HepG2 (cell line): ENCODE data around the gene ATP2B3. TPM values are rescaled to one million over a fixed set of nuclear protein-coding genes. Genes with fewer than 3 reads are reported as not detected.

Experiments
- ATF1 ChIP-seq: IDR thresholded peaks from 2 replicates; pipeline ENCODE4 v1.6.1; 2016; ENCODE audit warnings: mild to moderate bottlenecking, control low read depth
- ATF7-NPFF ChIP-seq: sonication (generic); formaldehyde crosslinking; IDR thresholded peaks from 2 replicates; pipeline ENCODE4 v1.8.1; 2023; ENCODE audit warnings: mild to moderate bottlenecking, low read depth, missing genetic modification reagents, moderate library complexity
- CHD2 ChIP-seq: IDR thresholded peaks from 2 replicates; pipeline ENCODE4 v1.6.1; 2011; ENCODE audit warnings: low read depth, low read length, improper control_type of control experiment
- FOXA1 ChIP-seq, 2 experiments: fragments of 450-650 bp in 1 of 2; sonication (generic) in 1 of 2; formaldehyde crosslinking in 1 of 2; IDR thresholded peaks; 2 replicates each; pipeline versions ENCODE4 v1.4.0 to v1.6.1; 2016 to 2020; ENCODE audit warnings: missing genetic modification reagents in 1 of 2
- FOXO1 ChIP-seq: sonication (generic); formaldehyde crosslinking; IDR thresholded peaks from 2 replicates; pipeline ENCODE4 v1.4.0; 2020; ENCODE audit warnings: missing genetic modification reagents
- HIC2 ChIP-seq: sonication (generic); formaldehyde crosslinking; IDR thresholded peaks from 2 replicates; pipeline ENCODE4 v1.9.0; 2022; ENCODE audit warnings: low read depth, missing genetic modification reagents
- JUNB ChIP-seq: sonication (generic); formaldehyde crosslinking; IDR thresholded peaks from 2 replicates; pipeline ENCODE4 v1.8.0; 2022; ENCODE audit warnings: missing genetic modification reagents, mild to moderate bottlenecking, borderline replicate concordance
- KDM6A ChIP-seq: IDR thresholded peaks from 2 replicates; pipeline ENCODE4 v1.6.1; 2016; ENCODE audit warnings: low read depth
- KLF9 ChIP-seq: IDR thresholded peaks from 2 replicates; pipeline ENCODE4 v1.6.1; 2016; ENCODE audit warnings: low read depth
- MYC ChIP-seq: sonication (generic); formaldehyde crosslinking; IDR thresholded peaks from 2 replicates; pipeline ENCODE4 v1.9.0; 2021; ENCODE audit warnings: missing genetic modification reagents, borderline replicate concordance
- NR2F1 ChIP-seq, 2 experiments: fragments of 450-650 bp in 1 of 2; formaldehyde crosslinking in 1 of 2; IDR thresholded peaks; 2 replicates each; pipeline versions ENCODE4 v1.5.0 to v1.6.1; 2016 to 2020; ENCODE audit warnings: mild to moderate bottlenecking in 1 of 2, missing compliant biosample characterization in 1 of 2, missing genetic modification reagents in 1 of 2, moderate library complexity in 1 of 2
- NR2F2 ChIP-seq: IDR thresholded peaks from 2 replicates; pipeline ENCODE4 v1.6.1; 2012; ENCODE audit warnings: low read depth, inconsistent platforms, borderline replicate concordance
- SNAPC2 ChIP-seq: sonication (generic); formaldehyde crosslinking; IDR thresholded peaks from 2 replicates; pipeline ENCODE4 v1.8.1; 2022; ENCODE audit warnings: mild to moderate bottlenecking, missing genetic modification reagents
- TBX2 ChIP-seq: sonication (generic); formaldehyde crosslinking; IDR thresholded peaks from 2 replicates; pipeline ENCODE4 v1.5.0; 2020; ENCODE audit warnings: missing genetic modification reagents, mild to moderate bottlenecking, borderline replicate concordance
- TCF7L2 ChIP-seq: IDR thresholded peaks from 2 replicates; pipeline ENCODE4 v1.6.1; 2011; ENCODE audit warnings: mild to moderate bottlenecking, low read depth, low read length, moderate library complexity
- ZFP36L2 ChIP-seq: sonication (generic); formaldehyde crosslinking; IDR thresholded peaks from 2 replicates; pipeline ENCODE4 v1.4.0; 2020; ENCODE audit warnings: missing genetic modification reagents
- ZFP91 ChIP-seq: sonication (generic); formaldehyde crosslinking; IDR thresholded peaks from 2 replicates; pipeline ENCODE4 v1.9.0; 2022; ENCODE audit warnings: missing genetic modification reagents, mild to moderate bottlenecking, borderline replicate concordance
- ZNF121 ChIP-seq: sonication (generic); formaldehyde crosslinking; IDR thresholded peaks from 2 replicates; pipeline ENCODE4 v1.5.0; 2020; ENCODE audit warnings: mild to moderate bottlenecking, missing genetic modification reagents
- ZNF207 ChIP-seq: fragments of 450-650 bp; IDR thresholded peaks from 2 replicates; pipeline ENCODE4 v1.6.1; 2016; ENCODE audit warnings: antibody characterized with exemption, borderline replicate concordance
- ZNF274 ChIP-seq: sonication (generic); formaldehyde crosslinking; IDR thresholded peaks from 2 replicates; pipeline ENCODE4 v1.5.1; 2020; ENCODE audit warnings: mild to moderate bottlenecking, missing genetic modification reagents
- ZNF331 ChIP-seq: sonication (generic); formaldehyde crosslinking; IDR thresholded peaks from 2 replicates; pipeline ENCODE4 v1.4.0; 2020; ENCODE audit warnings: missing genetic modification reagents
- ZNF350 ChIP-seq: sonication (generic); formaldehyde crosslinking; IDR thresholded peaks from 2 replicates; pipeline ENCODE4 v1.4.0; 2020; ENCODE audit warnings: mild to moderate bottlenecking, low read depth, missing genetic modification reagents, borderline replicate concordance
- ZNF501 ChIP-seq: sonication (generic); formaldehyde crosslinking; IDR thresholded peaks from 2 replicates; pipeline ENCODE4 v1.5.1; 2020; ENCODE audit warnings: mild to moderate bottlenecking, moderate library complexity, missing genetic modification reagents
- ZNF788 ChIP-seq: sonication (generic); formaldehyde crosslinking; IDR thresholded peaks from 2 replicates; pipeline ENCODE4 v1.5.0; 2020; ENCODE audit warnings: mild to moderate bottlenecking, missing genetic modification reagents, borderline replicate concordance
- polyA plus RNA-seq, 8 experiments: library from polyadenylated mRNA; depleted of rRNA in 3 of 8; stranded (reverse) in 7 of 8; unstranded in 1 of 8; fragments of >200 nt; fragmentation: Illumina TruSeq in 4 of 8; extraction: Trizol in 4 of 8; gene quantifications; 2 replicates each; pipeline versions ENCODE4 v1.2.1 to v1.2.3, GENCODE V29; 2011 to 2016; ENCODE audit warnings: low read depth in 4 of 8, missing spikeins in 1 of 8, mixed read lengths in 1 of 8; ENCODE audit not compliant: insufficient read depth in 1 of 8
- total RNA-seq, 5 experiments: library from RNA; depleted of rRNA; stranded (reverse); fragments of >200 nt; fragmentation: Illumina TruSeq; extraction: Trizol; gene quantifications; 2 replicates each; pipeline ENCODE4 v1.2.3, GENCODE V29; 2016; ENCODE audit warnings: low read depth in 1 of 5

The ATP2B3 gene
- total and polyA plus RNA-seq, 2 of the 13 experiments (the other 11 are each of a cell fraction or from before 2014, with no cell fraction given) = not detected

- TF ChIP-seq JUNB (no peak), KLF9 (CRISPR knock-in tag) (no peak), SNAPC2 (CRISPR knock-in tag) (0 out of 2 replicates have a peak, but pooled peaks have one; percentile 40), FOXA1 (IDR thresholded peaks at IDR 0.05) (no peak), FOXA1 (CRISPR knock-in tag; IDR thresholded peaks at IDR 0.05) (peak; percentile 59; the same call in 1 of the 2 replicates), KDM6A (CRISPR knock-in tag) (peak; percentile 38; the same call in 1 of the 2 replicates), NR2F2 (peak; percentile 84; the same call in 1 of the 2 replicates), NR2F1 (CRISPR knock-in tag; IDR thresholded peaks at IDR 0.05) (peak; percentile 63 to 77), TBX2 (peak; percentile 64; the same call in 1 of the 2 replicates), TCF7L2 (no peak), ZFP36L2 (no peak), ZNF788 (CRISPR knock-in tag) (peak; percentile 33; the same call in 1 of the 2 replicates), CHD2 (no peak), ZNF331 (CRISPR knock-in tag) (peak; percentile 17; the same call in 1 of the 2 replicates), FOXO1 (CRISPR knock-in tag) (peak; percentile 44; the same call in 1 of the 2 replicates), ZNF207 (no peak), ZNF121 (CRISPR knock-in tag) (no peak), ZNF274 (no peak), MYC (CRISPR knock-in tag) (peak; percentile 58; the same call in 1 of the 2 replicates), ZFP91 (CRISPR knock-in tag) (peak; percentile 34; the same call in 1 of the 2 replicates), HIC2 (CRISPR knock-in tag) (peak; percentile 57; the same call in 1 of the 2 replicates), ZNF501 (CRISPR knock-in tag) (no peak), ZNF350 (CRISPR knock-in tag) (0 out of 2 replicates have a peak, but pooled peaks have one; percentile 22), ATF7-NPFF (CRISPR knock-in tag) (no peak), ATF1 (CRISPR knock-in tag) (no peak)
These were observed 29.1 kb upstream of the ATP2B3 start (continued) for GRCh38 chrX:153488231-153488914.
